Fibroblast of the aortic adventitia (primary cell): ENCODE data around the gene FBXL7. TPM values are rescaled to one million over a fixed set of nuclear protein-coding genes. Genes with fewer than 3 reads are reported as not detected.
A peak's percentile ranks its signal among the peaks of the same experiment; 100 is the strongest.

Source experiments
- DNase-seq: peaks from one replicate; pipeline ENCODE4 v3.0.0-alpha.2; 2010; ENCODE audit warnings: low read depth
- H3K4me3 ChIP-seq: 2 replicates; pipeline ENCODE4 v1.5.1; 2011; ENCODE audit warnings: low read depth, mild to moderate bottlenecking, control low read depth, low read length, moderate library complexity
- small RNA-seq: library from RNA; depleted of rRNA; stranded (forward); fragments of <200 nt; gene quantifications from one replicate; pipeline ENCODE3, GENCODE V24; 2012
- total RNA-seq: library from RNA; depleted of rRNA; stranded (reverse); fragments of >200 nt; gene quantifications from 2 replicates; pipeline ENCODE4 v1.2.3, GENCODE V29; 2012; ENCODE audit warnings: low replicate concordance
- TF ChIP-seq, protein P1 (sequence below): IDR thresholded peaks from 2 replicates; pipeline ENCODE4 v1.5.1; 2011; ENCODE audit warnings: mild to moderate bottlenecking, low read length, control low read depth, inconsistent platforms; ENCODE audit not compliant: insufficient read depth

FBXL7 gene
- total RNA-seq, 1 donor = 12.4 TPM

DNA sequence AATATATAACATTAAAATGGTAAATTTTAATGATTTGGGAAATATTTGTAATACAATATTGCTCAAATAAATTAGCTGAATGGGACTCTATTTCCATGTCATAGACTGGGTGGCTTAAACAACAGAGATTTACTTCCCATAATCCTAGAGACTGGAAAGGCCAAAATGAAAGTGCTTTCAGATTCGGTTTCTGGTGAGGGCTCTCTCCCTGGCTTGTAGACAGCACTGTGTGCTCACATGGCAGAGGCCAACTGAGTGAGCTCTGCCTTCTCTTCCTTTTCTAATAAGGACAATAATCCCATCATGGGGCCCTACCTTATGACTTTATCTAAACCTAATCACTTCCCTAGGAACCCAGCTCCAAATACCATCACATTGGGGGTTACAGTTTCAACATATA is 483.4 kb downstream of the FBXL7 start:
- no peak overlapping the region for H3K4me3 ChIP-seq
- DNase-seq = no peak
- TF ChIP-seq, protein P1, sequence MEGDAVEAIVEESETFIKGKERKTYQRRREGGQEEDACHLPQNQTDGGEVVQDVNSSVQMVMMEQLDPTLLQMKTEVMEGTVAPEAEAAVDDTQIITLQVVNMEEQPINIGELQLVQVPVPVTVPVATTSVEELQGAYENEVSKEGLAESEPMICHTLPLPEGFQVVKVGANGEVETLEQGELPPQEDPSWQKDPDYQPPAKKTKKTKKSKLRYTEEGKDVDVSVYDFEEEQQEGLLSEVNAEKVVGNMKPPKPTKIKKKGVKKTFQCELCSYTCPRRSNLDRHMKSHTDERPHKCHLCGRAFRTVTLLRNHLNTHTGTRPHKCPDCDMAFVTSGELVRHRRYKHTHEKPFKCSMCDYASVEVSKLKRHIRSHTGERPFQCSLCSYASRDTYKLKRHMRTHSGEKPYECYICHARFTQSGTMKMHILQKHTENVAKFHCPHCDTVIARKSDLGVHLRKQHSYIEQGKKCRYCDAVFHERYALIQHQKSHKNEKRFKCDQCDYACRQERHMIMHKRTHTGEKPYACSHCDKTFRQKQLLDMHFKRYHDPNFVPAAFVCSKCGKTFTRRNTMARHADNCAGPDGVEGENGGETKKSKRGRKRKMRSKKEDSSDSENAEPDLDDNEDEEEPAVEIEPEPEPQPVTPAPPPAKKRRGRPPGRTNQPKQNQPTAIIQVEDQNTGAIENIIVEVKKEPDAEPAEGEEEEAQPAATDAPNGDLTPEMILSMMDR = no peak

Small RNAs within 50 kb of the gene (small RNA-seq; reads per million reads assigned to genes)
- gene MIR887 = 21.6 reads per million, percentile 96 among the genes with 10 or more reads in this experiment
